ENCODE data around the gene BTG1.

The BTG1 gene

DNA sequence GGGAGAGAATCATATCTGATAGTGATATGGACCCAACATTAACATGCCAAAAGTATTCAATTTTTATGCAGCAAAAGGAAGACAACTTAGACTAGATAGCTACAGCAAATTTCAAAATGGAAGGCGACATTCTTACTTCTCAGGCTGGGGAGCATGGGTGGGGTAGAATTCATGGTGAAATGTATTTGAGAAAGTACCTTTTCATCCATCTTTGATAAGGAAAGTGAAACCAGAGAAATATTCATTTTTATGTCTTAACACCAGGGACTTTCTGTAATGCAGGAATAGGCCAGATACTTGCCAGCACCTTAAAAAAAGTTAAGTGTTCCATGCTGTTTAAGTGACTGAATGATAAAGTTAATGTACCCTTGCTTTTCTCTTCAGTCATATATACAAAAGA lies 13.4 kb downstream of the BTG1 start:
- no peak for DNase-seq

DNA sequence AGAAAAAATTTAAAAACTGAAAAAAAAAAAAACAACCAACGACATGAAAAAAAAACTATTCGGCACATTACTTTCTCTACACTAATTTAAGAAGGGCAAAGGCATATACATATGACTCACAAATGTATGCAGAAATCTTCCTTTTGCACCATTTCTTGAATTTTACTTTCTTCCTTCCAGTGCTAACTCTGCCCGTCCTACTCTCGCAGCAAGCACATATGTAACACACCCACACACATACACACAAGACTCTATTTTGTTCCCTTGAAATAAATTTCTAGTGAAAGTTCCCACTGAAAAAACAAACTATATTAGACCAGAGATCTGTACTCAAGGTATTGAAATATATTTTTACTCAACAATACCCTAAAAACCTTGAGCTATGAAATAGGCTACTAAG lies 14.6 kb downstream of the BTG1 start:
- DNase-seq: no peak

DNA sequence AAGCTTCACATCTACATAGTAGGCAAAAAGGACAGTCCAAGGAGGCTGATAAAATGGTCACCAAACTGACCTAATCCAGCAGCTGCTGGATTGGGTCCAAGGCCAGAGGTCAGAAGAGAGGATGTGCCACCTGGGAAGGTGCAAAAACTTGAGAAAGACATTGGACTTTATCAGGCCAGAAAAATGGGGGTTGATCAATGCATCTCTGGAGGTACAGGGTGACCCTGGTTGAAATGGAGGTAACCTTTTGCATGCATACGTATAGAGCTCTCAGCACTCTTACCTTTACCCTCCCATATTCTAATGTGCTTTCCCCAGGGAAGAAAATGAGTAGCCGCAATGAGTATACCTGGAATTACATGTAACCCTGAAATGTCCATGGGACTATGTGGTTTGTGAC lies 16.0 kb downstream of the BTG1 start:
- no peak for DNase-seq

DNA sequence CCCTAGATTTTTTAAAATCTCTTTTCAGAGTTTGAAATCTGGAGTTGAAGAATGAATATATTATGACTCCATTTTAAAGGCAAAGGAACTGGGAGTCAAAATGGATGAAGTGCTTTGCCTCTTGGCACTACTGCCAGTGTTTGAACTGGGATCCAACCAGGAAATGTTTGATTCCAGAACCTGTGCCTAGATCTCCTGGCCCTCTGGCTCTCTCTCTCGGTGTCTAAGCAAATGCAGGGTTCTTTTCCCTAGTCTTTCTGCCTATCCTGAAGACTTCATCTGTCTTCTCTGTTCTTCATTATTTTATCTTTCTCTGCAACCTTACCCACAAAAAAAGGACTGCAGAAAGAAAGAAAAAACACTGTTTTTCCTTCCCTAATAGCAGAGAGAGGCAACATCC lies 17.0 kb downstream of the BTG1 start:
- DNase-seq: no peak

DNA sequence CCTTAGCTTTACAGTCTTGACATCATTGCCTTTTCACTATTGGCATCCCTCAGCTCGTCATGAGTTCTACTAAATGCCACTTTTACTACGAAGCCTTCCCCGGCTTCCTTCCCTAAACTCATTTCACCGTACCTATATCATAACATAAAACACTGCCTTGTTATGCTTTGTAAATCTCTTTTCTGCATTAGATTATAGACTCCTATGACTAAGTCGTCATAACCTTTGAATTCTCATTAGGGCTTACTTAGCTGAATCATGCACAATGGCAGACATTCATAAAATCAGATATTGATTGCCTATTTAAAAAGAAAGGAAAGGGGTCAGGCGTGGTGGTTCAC lies 21.0 kb downstream of the BTG1 start:
- DNase-seq: no peak

DNA sequence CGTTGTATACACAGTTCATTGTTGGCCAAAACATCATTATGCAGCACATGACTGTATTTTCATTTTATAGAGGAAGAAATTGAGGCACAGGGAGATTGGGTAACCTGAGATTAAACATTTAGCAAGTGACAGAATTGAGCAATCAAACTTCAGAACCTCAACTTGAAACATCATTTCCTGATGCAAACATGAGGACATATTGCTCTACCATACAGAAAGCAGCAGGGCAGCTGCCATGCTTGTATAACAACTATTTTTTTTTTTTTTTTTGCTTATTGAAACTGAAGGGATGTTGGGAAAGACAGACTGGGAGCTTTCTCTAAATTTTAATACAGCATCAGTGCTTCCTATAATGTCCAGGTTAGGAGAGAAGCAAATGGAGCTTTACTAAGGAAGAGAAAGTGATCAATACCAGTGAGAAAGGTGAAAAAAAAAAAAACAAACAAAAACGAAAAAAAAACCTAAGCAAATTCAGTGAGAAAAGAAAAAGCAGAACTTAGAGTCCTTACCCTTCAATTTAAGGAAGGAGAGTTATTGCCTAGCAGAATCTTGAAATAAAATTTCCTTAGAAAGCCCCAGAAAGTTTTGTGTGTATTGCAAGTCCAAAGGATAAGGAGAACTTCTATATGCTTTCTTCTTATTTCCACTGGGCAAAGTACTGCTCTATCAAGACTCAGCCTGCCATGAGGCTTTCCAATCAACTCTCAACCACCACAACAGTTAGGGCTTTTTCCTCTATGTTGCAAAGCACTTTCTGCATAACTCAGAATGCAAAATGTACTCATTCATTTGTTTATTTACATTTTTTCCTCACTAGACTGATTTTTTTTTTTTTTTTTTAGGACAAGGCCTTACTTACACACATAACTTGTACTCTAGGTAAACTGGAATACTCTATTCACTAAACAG lies 21.6 kb downstream of the BTG1 start:
- DNase-seq: no peak

DNA sequence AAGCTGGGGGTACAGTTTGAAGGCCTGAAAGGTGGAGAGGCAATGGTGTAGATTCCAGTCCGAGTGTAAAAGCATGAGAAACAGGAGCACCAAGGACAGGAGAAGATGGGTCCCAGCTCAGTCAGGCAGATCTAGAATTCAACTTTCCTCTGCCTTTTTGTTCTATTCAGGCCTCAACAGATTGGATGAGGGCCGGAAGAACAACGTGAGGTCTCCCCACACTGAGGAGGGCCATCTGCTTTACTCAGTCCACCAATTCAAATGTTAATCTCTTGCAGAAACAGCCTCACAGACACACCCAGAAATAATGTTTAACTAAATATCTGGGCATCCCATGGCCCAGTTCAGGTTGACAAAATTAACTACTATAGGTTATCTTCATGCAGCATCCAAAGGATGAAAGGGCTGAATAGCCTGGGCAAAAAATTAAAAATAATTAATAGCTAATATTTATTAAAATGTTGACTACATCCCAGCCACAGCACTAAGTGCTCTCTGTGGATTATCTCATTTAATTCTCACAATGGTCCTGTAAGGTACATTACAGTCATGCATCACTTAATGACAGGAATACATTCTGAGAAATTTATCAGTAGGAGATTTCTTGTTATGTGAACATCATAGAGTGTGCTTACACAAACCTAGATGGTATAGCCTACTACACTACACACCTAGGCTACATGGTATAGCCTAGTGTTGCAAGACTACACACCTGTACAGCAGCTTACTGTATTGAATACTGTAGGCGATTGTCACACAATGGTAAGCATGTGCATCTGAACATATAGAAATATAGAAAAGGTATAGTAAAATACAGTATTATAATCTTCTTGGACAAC lies 22.5 kb downstream of the BTG1 start:
- DNase-seq: no peak

DNA sequence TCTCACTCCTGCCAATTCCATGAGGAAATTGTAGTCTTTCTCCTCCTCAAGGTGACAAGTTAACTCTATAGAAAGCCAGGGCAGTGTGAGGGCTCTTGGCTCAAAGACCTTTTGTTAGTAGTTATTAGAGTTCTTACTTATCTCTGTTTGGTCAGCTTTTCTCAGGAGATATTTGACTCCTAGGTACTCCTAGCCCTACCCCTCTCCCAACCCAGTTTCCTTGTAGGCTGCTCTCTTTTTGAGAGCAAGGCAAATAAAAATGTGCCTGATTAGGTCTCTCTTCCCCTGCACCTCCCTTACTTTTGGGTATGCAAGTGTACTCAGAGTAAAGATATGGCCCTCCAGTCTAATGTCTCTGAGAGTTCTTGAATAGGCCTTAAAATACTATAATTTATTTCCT lies 23.8 kb downstream of the BTG1 start:
- DNase-seq: no peak

DNA sequence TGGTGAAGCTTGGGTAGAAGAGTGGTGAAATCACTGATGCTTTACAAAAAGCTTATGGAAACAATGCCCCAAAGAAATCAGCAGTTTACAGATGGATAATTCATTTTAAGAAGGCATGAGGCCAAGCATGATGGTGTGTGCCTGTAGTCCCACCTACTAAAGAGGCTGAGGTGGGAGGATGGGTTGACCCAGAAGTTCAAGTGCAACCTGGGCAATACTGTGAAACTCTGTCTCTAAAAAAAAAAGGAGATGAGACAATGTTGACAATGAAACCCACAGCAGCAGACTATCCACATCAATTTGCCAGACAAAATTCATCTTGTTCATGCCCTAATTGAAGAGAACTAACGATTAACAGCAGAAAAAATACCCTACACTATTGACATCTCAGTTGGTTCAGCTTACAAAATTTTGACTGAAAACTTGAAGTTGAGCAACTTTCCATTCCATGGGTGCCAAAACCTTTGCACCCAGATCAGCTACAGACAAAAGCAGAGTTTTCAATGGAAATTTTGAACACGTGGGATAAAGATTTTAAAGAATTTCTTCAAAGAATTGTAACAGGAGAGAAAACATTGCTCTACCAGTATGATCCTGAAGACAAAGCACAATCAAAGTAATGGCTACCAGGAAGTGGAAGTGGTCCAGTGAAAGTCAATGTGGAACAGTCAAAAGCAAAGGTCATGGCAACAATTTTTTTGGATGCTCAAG lies 26.7 kb downstream of the BTG1 start:
- DNase-seq: no peak

DNA sequence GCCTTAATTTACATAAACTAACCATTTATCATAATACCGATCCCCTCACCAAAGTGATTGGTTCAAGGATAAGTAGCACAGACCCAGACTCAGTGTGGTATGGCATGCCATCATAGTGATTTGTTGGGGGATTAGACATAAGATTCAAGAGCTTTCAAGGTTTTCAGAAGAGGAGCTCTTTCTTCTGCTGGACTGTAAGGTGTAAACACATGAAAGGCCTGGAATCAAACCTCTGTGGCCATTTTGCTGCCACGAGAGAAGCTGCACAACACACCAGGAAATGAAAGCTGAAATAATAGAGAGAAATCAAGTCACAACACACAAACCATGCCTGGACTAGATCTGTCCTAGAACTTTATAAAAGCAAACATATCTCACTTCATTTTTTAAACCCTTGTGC lies 30.8 kb downstream of the BTG1 start:
- no peak for DNase-seq

DNA sequence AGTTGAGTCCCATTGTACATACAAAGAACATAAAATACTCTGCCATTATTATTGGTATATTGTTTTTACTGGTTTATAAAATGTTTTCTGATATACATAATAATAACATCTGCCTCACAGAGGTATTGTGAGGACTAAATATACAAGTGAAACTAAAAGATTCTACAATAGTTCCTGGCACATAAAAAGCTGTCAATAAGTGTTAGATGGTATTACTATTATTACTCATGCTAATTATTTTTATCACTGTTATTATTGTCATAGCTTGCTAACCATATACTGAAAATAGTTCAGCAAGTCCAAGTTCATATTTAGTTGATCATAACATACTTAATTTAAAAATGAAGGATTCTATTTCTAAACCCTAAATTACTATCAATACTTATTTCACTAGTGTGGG lies 34.4 kb downstream of the BTG1 start:
- DNase-seq: no peak

DNA sequence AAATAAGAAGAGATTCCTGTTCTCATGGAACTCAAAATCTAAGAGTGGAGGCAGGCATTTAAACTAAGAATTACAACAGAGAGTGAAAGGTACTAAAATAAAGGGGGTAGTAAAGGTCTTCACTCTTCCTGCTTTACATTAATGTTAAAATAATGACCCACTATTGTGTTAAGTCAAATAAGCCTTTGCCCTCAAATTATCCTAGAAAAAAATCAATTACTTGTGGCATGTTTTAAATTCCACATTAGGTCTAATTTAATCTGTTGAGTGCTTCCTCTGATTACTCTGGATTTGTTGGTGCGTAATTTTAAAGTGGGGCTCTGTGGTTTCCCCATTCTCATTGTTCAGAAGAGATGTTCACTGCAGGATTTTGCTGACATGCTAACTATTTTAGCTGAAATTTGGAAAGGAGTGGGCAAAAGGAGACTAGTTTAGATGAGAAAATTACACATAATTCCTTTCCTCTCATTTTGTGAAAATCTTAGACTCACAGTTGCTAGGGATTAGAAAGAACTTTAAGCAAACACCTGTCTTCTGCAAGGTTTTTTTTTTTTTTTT lies 35.5 kb downstream of the BTG1 start:
- DNase-seq: no peak

DNA sequence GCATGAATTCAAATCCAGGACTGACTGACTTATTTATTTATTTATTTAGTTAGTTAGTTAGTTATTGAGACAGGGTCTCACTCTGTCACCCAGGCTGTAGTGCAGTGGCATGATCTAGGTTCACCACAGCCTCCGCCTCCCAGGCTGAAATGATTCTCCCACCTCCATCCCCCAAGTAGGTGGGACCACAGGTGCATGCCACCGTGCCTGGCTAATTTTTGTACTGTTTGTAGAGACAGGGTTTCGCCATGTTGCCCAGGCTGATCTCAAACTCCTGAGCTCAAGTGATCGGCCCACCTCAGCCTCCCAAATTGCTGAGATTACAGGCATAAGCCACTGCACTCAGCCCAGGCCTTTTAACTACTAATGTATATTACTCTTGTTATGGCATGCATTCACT lies 36.0 kb downstream of the BTG1 start:
- DNase-seq: no peak

DNA sequence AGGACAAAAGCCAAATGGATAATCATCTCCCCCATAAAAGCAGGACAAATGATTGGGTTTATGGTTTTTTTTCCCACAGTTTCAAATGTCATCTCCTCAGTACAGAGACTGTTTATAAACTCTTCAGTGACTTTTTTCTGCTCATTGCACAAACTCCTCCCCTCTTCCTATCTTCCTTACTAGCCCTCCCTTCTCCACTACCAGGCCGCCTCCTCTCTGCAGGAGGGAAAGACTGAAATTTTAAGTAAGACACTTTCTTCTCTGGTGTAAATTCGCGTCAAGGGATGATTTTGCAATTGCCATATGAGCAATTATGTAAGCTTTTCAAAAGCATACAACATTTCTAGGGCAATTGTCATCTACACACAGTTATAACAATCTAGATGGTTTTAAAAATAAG lies 37.0 kb downstream of the BTG1 start:
- no peak for DNase-seq

DNA sequence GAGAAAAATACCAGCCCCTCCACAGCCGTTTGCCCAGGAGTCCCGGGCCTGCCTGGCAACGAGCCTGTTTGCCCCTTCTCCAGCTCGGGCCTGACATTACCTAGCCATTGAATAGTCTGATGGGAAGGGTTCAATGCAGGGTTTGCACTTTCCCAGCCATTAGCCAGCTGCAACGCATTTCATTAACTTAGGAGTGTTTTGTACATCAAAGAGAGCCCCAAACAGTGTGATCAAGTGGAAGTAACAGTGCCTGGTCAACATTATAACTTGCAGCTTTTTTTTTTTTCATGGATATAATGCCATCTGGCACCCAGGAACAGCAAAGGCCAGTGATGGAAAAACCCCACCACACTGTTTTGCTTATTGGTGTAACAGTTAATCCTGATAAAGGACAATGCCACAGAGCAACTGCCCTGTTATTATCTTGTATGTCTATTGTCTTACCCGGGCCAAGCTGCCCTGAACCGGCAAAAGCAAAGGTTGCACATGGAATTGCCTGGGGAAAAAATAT lies 38.0 kb downstream of the BTG1 start:
- no peak for DNase-seq

DNA sequence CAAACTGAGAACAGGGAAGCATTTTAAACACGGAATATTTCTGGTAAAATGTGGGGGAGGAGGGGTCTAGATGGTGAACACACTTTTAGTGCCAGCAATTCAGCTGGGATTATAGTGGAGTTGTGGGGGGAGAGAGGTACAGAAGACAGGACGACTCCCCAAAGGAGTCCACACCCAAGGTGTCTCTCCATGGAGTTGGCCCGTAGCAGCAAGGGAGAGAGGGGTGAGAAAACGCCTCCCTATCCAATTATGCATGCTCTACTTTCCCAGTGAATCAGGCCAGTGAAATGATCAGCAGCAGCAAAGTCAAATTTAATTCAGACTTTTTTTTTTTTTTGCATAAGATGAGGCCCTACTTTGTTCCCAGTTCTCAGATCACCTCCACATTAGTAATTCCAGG lies 38.6 kb downstream of the BTG1 start:
- no peak for DNase-seq

DNA sequence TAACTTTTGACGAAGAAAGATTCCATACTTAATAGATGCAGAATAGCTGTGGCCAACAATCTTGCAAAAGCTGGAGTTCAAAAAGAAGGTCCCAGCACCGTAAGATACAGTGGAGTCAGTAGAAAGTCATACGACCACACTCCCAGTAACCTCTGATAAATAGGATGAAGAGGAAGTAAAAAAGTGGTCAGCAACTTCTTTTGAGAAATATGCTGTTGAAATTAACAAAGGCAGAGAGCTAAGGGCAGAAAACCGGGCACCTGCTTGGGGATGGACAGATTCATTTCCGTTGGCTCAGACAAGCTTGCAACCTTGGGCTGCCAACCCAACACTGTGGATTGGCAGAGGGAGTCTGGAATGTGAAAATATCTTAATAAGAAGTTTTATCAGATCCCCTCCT lies 40.0 kb downstream of the BTG1 start:
- DNase-seq: no peak

DNA sequence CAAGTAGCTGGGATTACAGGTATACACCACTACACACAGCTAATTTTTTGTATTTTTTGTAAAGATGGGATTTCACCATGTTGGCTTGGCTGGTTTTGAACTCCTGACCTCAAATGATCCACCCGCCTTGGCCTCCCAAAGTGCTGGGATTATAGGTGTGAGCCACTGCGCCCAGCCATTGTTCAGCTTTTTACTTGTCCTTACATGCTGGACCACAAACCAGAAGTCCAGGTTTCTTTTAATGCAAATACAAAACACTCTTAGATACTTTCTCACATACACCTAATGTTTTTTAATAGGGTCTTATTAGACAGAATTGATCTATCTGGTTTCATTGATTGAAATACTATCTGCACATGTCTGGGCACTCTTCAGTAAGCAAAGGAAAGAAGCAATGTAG lies 40.5 kb downstream of the BTG1 start:
- no peak for DNase-seq

DNA sequence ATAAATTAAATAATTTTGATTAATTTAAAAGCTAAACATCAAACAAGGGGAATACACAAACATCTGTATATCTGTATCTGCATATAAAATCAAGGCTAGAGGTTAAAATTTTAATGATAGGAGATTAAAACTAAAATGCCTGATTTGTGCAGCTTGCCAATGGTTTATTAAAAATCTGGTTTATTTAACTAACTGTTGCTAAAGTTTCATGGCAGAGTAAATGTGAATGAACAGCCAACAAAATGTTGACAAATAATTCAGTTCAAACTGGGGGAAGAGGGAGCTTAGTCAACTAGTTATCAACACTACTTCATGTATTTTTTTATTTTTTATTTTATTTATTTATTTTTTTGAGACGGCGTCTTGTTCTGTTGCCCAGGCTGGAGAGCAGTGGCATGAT lies 43.0 kb downstream of the BTG1 start:
- DNase-seq: no peak

DNA sequence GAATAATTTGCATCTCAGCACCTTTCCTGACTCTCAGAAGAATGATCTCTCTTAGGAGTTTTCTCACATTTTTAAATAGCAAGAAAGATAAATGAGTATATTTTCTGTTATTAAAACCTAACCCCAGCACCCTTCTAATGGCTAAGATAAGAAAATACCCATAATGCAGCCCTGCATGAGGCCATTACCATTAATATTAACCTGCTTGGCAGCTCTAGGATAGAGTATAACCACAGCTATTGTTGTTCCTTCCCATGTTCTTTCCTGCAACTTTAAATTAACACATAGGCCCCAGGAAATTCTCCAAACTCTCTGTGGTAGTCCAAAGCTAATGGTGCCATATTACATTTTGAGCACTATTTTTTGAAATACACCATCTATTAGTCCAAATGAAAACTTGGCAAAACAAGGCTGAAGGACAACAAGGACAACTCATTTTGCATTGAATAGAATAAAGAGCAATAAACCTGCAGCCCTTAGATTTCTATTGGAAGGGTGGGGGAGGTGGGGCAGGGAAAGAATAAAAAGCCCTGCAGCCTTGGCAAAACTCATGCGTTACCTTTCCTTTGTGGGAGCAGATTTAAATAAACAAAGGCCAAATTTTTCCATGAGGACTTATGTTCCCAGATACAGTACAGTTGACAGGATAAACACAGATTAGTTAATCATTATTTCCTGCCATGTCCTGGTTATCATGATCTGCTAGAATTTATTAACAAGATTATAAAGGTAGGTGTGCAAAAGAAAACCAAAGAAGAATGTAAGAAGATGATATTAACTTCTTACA lies 46.9 kb downstream of the BTG1 start:
- DNase-seq: no peak

DNA sequence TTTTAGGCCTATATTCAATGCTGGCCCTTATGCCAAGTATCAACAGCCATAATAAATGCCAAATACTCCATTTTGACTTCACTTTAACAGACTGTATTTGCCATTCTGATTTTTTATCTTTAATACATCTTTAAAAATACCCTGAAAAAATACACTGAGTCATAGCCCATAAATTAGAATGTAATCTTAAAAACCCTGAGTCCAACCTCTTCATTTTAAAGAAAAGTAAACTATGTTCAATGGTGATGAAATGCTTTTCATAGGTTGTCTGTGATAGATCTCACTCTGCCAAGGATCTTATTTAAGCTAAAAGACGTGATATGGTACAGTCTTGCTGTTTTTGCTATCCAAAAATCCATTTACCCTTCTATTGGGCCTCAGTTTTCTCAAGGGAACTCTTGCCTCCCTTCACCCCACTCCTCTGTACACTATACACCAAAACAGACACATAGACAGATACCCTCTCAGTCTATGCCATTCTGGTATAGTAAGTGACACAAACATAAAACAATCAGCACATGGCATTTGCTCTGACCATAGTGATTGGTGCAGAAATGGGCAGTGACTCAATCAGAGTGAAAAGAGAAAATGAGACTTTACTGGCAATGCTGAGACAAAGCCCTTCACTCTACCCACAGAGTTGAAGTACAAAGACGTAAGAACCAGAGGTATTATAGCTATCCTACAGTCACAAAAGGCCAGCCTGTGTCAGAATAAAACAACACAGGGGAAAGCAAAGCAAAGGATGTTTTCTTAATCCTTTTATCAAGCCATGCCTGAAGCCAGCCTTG lies 49.1 kb downstream of the BTG1 start:
- no peak for DNase-seq
